ENCODE data around the gene SPATA45. TPM values are rescaled to one million over a fixed set of nuclear protein-coding genes. Genes with fewer than 3 reads are reported as not detected.

SPATA45 gene
- total and polyA plus RNA-seq, 2 of the 13 experiments (the other 11 are each of a cell fraction or from before 2014, with no cell fraction given): 0.17 to 0.64 TPM

- TF ChIP-seq ATF2 (CRISPR knock-in tag; IDR thresholded peaks at IDR 0.05) (peak; percentile 92), KDM3A (CRISPR knock-in tag; IDR thresholded peaks at IDR 0.05; ENCODE audit: low read depth) (peak; percentile 93), ZNF567 (CRISPR knock-in tag; IDR thresholded peaks at IDR 0.05; ENCODE audit: borderline replicate concordance) (peak; percentile 38; the same call in 1 of the 2 replicates), ZFP36L1 (CRISPR knock-in tag; IDR thresholded peaks at IDR 0.05) (peak; percentile 57; the same call in 1 of the 2 replicates), MIER2 (CRISPR knock-in tag; IDR thresholded peaks at IDR 0.05) (peak; percentile 82; the same call in 1 of the 2 replicates), IRF1 (CRISPR knock-in tag; IDR thresholded peaks at IDR 0.05; ENCODE audit: low read depth) (0 out of 2 replicates have a peak, but pooled peaks have one; percentile 42), TFDP2 (CRISPR knock-in tag; IDR thresholded peaks at IDR 0.05) (peak; percentile 93), ZZZ3 (CRISPR knock-in tag; IDR thresholded peaks at IDR 0.05; ENCODE audit: borderline replicate concordance) (peak; percentile 87; the same call in 1 of the 2 replicates), HOXD1 (CRISPR knock-in tag; IDR thresholded peaks at IDR 0.05) (no peak), NCOA5 (CRISPR knock-in tag; IDR thresholded peaks at IDR 0.05) (no peak), KLF15 (CRISPR knock-in tag; IDR thresholded peaks at IDR 0.05; ENCODE audit: borderline replicate concordance) (no peak; the same call in 1 of the 2 replicates), ZNF549 (CRISPR knock-in tag; IDR thresholded peaks at IDR 0.05) (peak; percentile 77), ATF5 (CRISPR knock-in tag; IDR thresholded peaks at IDR 0.05; ENCODE audit: low read depth) (no peak), ZNF7 (CRISPR knock-in tag; IDR thresholded peaks at IDR 0.05) (peak; percentile 17; the same call in 1 of the 2 replicates), ARNT2 (CRISPR knock-in tag; IDR thresholded peaks at IDR 0.05; ENCODE audit: low read depth) (peak; percentile 82), ZNF253 (CRISPR knock-in tag; IDR thresholded peaks at IDR 0.05; ENCODE audit: borderline replicate concordance) (no peak), SRSF9 (IDR thresholded peaks at IDR 0.05; ENCODE audit: borderline replicate concordance, insufficient read depth, low read depth, low read length, poor library complexity, severe bottlenecking) (no peak), ZKSCAN8 (CRISPR knock-in tag; IDR thresholded peaks at IDR 0.05; ENCODE audit: borderline replicate concordance) (peak; percentile 96), JUND (CRISPR knock-in tag; IDR thresholded peaks at IDR 0.05) (peak; percentile 77; the same call in 1 of the 2 replicates), GZF1 (CRISPR knock-in tag; IDR thresholded peaks at IDR 0.05) (peak; percentile 90), ZNF276 (CRISPR knock-in tag; IDR thresholded peaks at IDR 0.05; ENCODE audit: low read depth) (peak; percentile 95), ZNF576 (CRISPR knock-in tag; IDR thresholded peaks at IDR 0.05) (no peak), PHF8 (CRISPR knock-in tag; IDR thresholded peaks at IDR 0.05) (peak; percentile 90)
These were observed 55.6 kb downstream of the SPATA45 start, which contains the start of the genes NSL1 and TATDN3 (continued) for GRCh38 chr1:212791676-212792395.

All from HepG2 (cell line).